Smooth muscle cell of the brain vasculature (primary cell): ENCODE data around the gene MED20.

ENCODE experiments used
- DNase-seq: peaks from one replicate; pipeline ENCODE4 v3.0.0-alpha.2; 2012; ENCODE audit warnings: low read depth, low spot score

MED20 gene

GRCh38 chr6:41941280-41942066, 20.5 kb upstream of the MED20 start, which contains the start of gene CCND3:
Gene CCND3, minus strand, starts transcription at chr6:41941808. Its CDS starts 159 bp downstream, at chr6:41941649.
- peak; percentile 75 for DNase-seq

GRCh38 chr6:41940759-41941279, 19.9 kb upstream of the MED20 start:
- DNase-seq: no peak

- no peak for DNase-seq
Measured at GRCh38 chr6:41939848-41940758, 19.2 kb upstream of the MED20 start.

- DNase-seq: no peak
Measured at GRCh38 chr6:41939176-41939847, 18.4 kb upstream of the MED20 start.

GRCh38 chr6:41938590-41939175, 17.7 kb upstream of the MED20 start:
- DNase-seq: no peak

- no peak for DNase-seq
Measured at GRCh38 chr6:41937861-41938574, 17.1 kb upstream of the MED20 start.

- no peak for DNase-seq
Measured at GRCh38 chr6:41937472-41937860, 16.5 kb upstream of the MED20 start.

- DNase-seq: no peak
Measured at GRCh38 chr6:41936073-41936837, 15.3 kb upstream of the MED20 start.

GRCh38 chr6:41935685-41936072, 14.7 kb upstream of the MED20 start:
- no peak for DNase-seq

- no peak for DNase-seq
Measured at GRCh38 chr6:41935193-41935574, 14.2 kb upstream of the MED20 start.

- no peak for DNase-seq
Measured at GRCh38 chr6:41934278-41935192, 13.6 kb upstream of the MED20 start.

GRCh38 chr6:41932378-41932777, 11.4 kb upstream of the MED20 start:
- no peak for DNase-seq

GRCh38 chr6:41931792-41932191, 10.9 kb upstream of the MED20 start:
- no peak for DNase-seq

- no peak for DNase-seq
Measured at GRCh38 chr6:41929924-41930323, 9.0 kb upstream of the MED20 start.

- no peak for DNase-seq
Measured at GRCh38 chr6:41927253-41927652, 6.3 kb upstream of the MED20 start.

- no peak for DNase-seq
Measured at GRCh38 chr6:41922154-41922553, 1.2 kb upstream of the MED20 start.

- no peak for DNase-seq
Measured at GRCh38 chr6:41921712-41921998, 716 bp upstream of the MED20 start.

GRCh38 chr6:41917528-41917927, 3.4 kb downstream of the MED20 start:
- DNase-seq: no peak

- no peak for DNase-seq
Measured at GRCh38 chr6:41914869-41915530, 5.9 kb downstream of the MED20 start.
